ENCODE results near the gene ETS1. TPM values are rescaled to one million over a fixed set of nuclear protein-coding genes. Genes with fewer than 3 reads are reported as not detected.

The ETS1 gene
- total RNA-seq, 1 donor from 2014 or later: 45.3 TPM

- TF ChIP-seq CTCF (IDR thresholded peaks at IDR 0.05; ENCODE audit: borderline replicate concordance): no peak
- Histone ChIP-seq H3K36me3 (no peaks in the 10 kb centered on the region), H3K9me3 (replicated peaks) (no peaks in the 10 kb centered on the region), H3K4me3 (no peak overlapping the region), H3K27ac (replicated peaks) (no peak overlapping the region), H3K27me3 (ENCODE audit: low read depth) (no peaks in the 10 kb centered on the region), H3K4me1 (peaks cover 7% of the 10 kb centered on the region)
- intact Hi-C loops (cut with micrococcal nuclease): no loop called here
- no peak for DNase-seq
Observed at GRCh38 chr11:128596250-128596649, 8.9 kb upstream of the ETS1 start.

- TF ChIP-seq CTCF (IDR thresholded peaks at IDR 0.05; ENCODE audit: borderline replicate concordance): no peak
- Histone ChIP-seq H3K27me3 (ENCODE audit: low read depth) (no peaks in the 10 kb centered on the region), H3K27ac (replicated peaks) (no peak overlapping the region), H3K4me1 (peaks cover 7% of the 10 kb centered on the region), H3K4me3 (no peak overlapping the region), H3K36me3 (no peaks in the 10 kb centered on the region), H3K9me3 (replicated peaks) (no peaks in the 10 kb centered on the region)
- intact Hi-C loops (cut with micrococcal nuclease): no loop called here
- DNase-seq: no peak
Observed at GRCh38 chr11:128595775-128596174, 8.4 kb upstream of the ETS1 start.

- no peaks in the 10 kb centered on the region for H3K27me3 ChIP-seq (ENCODE audit: low read depth)
- peaks cover 7% of the 10 kb centered on the region for H3K4me1 ChIP-seq
- no peaks in the 10 kb centered on the region for H3K9me3 ChIP-seq (replicated peaks)
- no peak for TF ChIP-seq CTCF (IDR thresholded peaks at IDR 0.05; ENCODE audit: borderline replicate concordance)
- no peaks in the 10 kb centered on the region for H3K36me3 ChIP-seq
- DNase-seq: no peak
- no peak overlapping the region for H3K27ac ChIP-seq (replicated peaks)
- intact Hi-C loops (cut with micrococcal nuclease): no loop called here
- no peak overlapping the region for H3K4me3 ChIP-seq
Observed at GRCh38 chr11:128595221-128595620, 7.9 kb upstream of the ETS1 start.

- no peak overlapping the region for H3K27ac ChIP-seq (replicated peaks)
- H3K9me3 ChIP-seq (replicated peaks): no peaks in the 10 kb centered on the region
- no peak for TF ChIP-seq CTCF (IDR thresholded peaks at IDR 0.05; ENCODE audit: borderline replicate concordance)
- no peak overlapping the region for H3K4me3 ChIP-seq
- no peak for DNase-seq
- H3K27me3 ChIP-seq (ENCODE audit: low read depth): no peaks in the 10 kb centered on the region
- peaks cover 7% of the 10 kb centered on the region for H3K4me1 ChIP-seq
- intact Hi-C loops (cut with micrococcal nuclease): no loop called here
- H3K36me3 ChIP-seq: no peaks in the 10 kb centered on the region
Observed at GRCh38 chr11:128594226-128594625, 6.9 kb upstream of the ETS1 start.

GRCh38 chr11:128593281-128593680, 5.9 kb upstream of the ETS1 start:
- peaks cover 7% of the 10 kb centered on the region for H3K4me1 ChIP-seq
- TF ChIP-seq CTCF (IDR thresholded peaks at IDR 0.05; ENCODE audit: borderline replicate concordance): no peak
- no peaks in the 10 kb centered on the region for H3K36me3 ChIP-seq
- H3K4me3 ChIP-seq: no peak overlapping the region
- intact Hi-C loops (cut with micrococcal nuclease): no loop called here
- H3K9me3 ChIP-seq (replicated peaks): no peaks in the 10 kb centered on the region
- no peaks in the 10 kb centered on the region for H3K27me3 ChIP-seq (ENCODE audit: low read depth)
- DNase-seq: no peak
- H3K27ac ChIP-seq (replicated peaks): no peak overlapping the region

GRCh38 chr11:128592454-128592853, 5.1 kb upstream of the ETS1 start:
- Histone ChIP-seq H3K4me1 (peaks cover 9% of the 10 kb centered on the region), H3K9me3 (replicated peaks) (no peaks in the 10 kb centered on the region), H3K4me3 (no peak overlapping the region), H3K27me3 (ENCODE audit: low read depth) (no peaks in the 10 kb centered on the region), H3K36me3 (no peaks in the 10 kb centered on the region), H3K27ac (replicated peaks) (no peak overlapping the region)
- intact Hi-C loops (cut with micrococcal nuclease): no loop called here
- no peak for TF ChIP-seq CTCF (IDR thresholded peaks at IDR 0.05; ENCODE audit: borderline replicate concordance)
- no peak for DNase-seq

Measured in left ventricle myocardium inferior (tissue), 1 donor.